K562 (cell line): ENCODE results near the gene ODF4. TPM values are rescaled to one million over a fixed set of nuclear protein-coding genes. Genes with fewer than 3 reads are reported as not detected.

ENCODE experiments used
- BCOR ChIP-seq: fragments of 450-650 bp; IDR thresholded peaks from 2 replicates; pipeline ENCODE4 v1.6.1; 2016
- CBFA2T3 ChIP-seq: fragments of 450-650 bp; IDR thresholded peaks from 2 replicates; pipeline ENCODE4 v1.6.1; 2017
- DNMT1 ChIP-seq: fragments of 450-650 bp; IDR thresholded peaks from 2 replicates; pipeline ENCODE4 v1.6.1; 2016; ENCODE audit warnings: antibody characterized with exemption, mild to moderate bottlenecking
- GABPA ChIP-seq: fragments of 200-800 bp; sonication (Bioruptor generic); conservative IDR thresholded peaks from 2 replicates; pipeline ENCODE4 v1.6.1; 2016; ENCODE audit warnings: low read depth, missing genetic modification characterization, missing compliant biosample characterization
- HBP1 ChIP-seq: fragments of 450-650 bp; formaldehyde crosslinking; IDR thresholded peaks from 2 replicates; pipeline ENCODE4 v1.4.0; 2022; ENCODE audit warnings: missing genetic modification characterization
- ID3 ChIP-seq, 2 experiments: fragments of 250-450 bp in 1 of 2; fragments of 450-650 bp in 1 of 2; sonication (Bioruptor Pico) in 1 of 2; IDR thresholded peaks; 2 replicates each; pipeline versions ENCODE4 v1.6.1 to v1.8.0; 2016 to 2021; ENCODE audit warnings: mild to moderate bottlenecking in 2 of 2, moderate library complexity in 2 of 2, missing compliant biosample characterization in 1 of 2, missing genetic modification characterization in 1 of 2
- KHSRP ChIP-seq: fragments of 450-650 bp; IDR thresholded peaks from 2 replicates; pipeline ENCODE4 v1.6.1; 2017
- NFYB ChIP-seq: IDR thresholded peaks from 2 replicates; pipeline ENCODE4 v1.6.1; 2011; ENCODE audit warnings: mild to moderate bottlenecking, moderate library complexity; ENCODE audit not compliant: insufficient read length; ENCODE audit errors: extremely low read depth
- NR2F6 ChIP-seq: fragments of 450-650 bp; formaldehyde crosslinking; IDR thresholded peaks from 2 replicates; pipeline ENCODE4 v1.4.0; 2020; ENCODE audit warnings: mild to moderate bottlenecking
- POLR2B ChIP-seq: fragments of 450-650 bp; IDR thresholded peaks from 2 replicates; pipeline ENCODE4 v1.6.1; 2018; ENCODE audit warnings: low read depth; ENCODE audit not compliant: partially characterized antibody
- RBM25 ChIP-seq: fragments of 200-400 bp; formaldehyde crosslinking; IDR thresholded peaks from 2 replicates; pipeline ENCODE4 v1.6.1; 2018; ENCODE audit warnings: low read length, low read depth, moderate library complexity; ENCODE audit not compliant: severe bottlenecking
- SMAD4 ChIP-seq: fragments of 250-450 bp; sonication (Bioruptor Pico); conservative IDR thresholded peaks from 2 replicates; pipeline ENCODE4 v1.8.0; 2021; ENCODE audit warnings: inconsistent platforms, mild to moderate bottlenecking, moderate library complexity
- SMARCB1 ChIP-seq: IDR thresholded peaks from 2 replicates; pipeline ENCODE4 v1.6.1; 2011; ENCODE audit warnings: improper control_type of control experiment, low read depth; ENCODE audit not compliant: insufficient read length
- ZFP36 ChIP-seq: fragments of 150-350 bp; IDR thresholded peaks from 2 replicates; pipeline ENCODE4 v1.6.1; 2018; ENCODE audit warnings: low read length, low read depth; ENCODE audit not compliant: partially characterized antibody
- ZFPM2 ChIP-seq: fragments of 250-450 bp; sonication (Bioruptor Pico); IDR thresholded peaks from 2 replicates; pipeline ENCODE4 v1.5.1; 2022; ENCODE audit warnings: mild to moderate bottlenecking
- ZFX ChIP-seq: sonication (generic); formaldehyde crosslinking; IDR thresholded peaks from 2 replicates; pipeline ENCODE4 v1.8.0; 2022; ENCODE audit warnings: mild to moderate bottlenecking, missing genetic modification reagents, moderate library complexity
- ZNF263 ChIP-seq: sonication (generic); formaldehyde crosslinking; IDR thresholded peaks from 2 replicates; pipeline ENCODE4 v1.8.0; 2022; ENCODE audit warnings: mild to moderate bottlenecking, missing genetic modification reagents, borderline replicate concordance
- ZNF274 ChIP-seq: IDR thresholded peaks from 2 replicates; pipeline ENCODE4 v1.6.1; 2011; ENCODE audit warnings: low read depth, mild to moderate bottlenecking, low read length, moderate library complexity, borderline replicate concordance
- ZNF324 ChIP-seq: fragments of 250-450 bp; sonication (Bioruptor Pico); IDR thresholded peaks from 2 replicates; pipeline ENCODE4 v1.4.0; 2020; ENCODE audit warnings: mild to moderate bottlenecking
- ZNF444 ChIP-seq: fragments of 250-450 bp; sonication (Bioruptor Pico); IDR thresholded peaks from 2 replicates; pipeline ENCODE4 v1.4.0; 2020; ENCODE audit warnings: mild to moderate bottlenecking, moderate library complexity
- polyA plus RNA-seq, 8 experiments: library from polyadenylated mRNA; depleted of rRNA in 4 of 8; stranded (reverse) in 5 of 8; unstranded in 3 of 8; fragments of >200 nt; fragmentation: Nextera tagmentation in 2 of 8; fragmentation: Illumina TruSeq in 1 of 8; extraction: Ambion mirVana in 2 of 8; extraction: Trizol in 1 of 8; gene quantifications; 2 replicates each; pipeline versions ENCODE4 v1.2.1 to v1.2.3, GENCODE V29; 2011 to 2014; ENCODE audit warnings: inconsistent platforms in 1 of 8, missing spikeins in 1 of 8
- total RNA-seq, 7 experiments: library from RNA; depleted of rRNA in 6 of 7; stranded (reverse); fragments of >200 nt in 6 of 7; fragmentation: Illumina TruSeq in 2 of 7; extraction: Trizol in 2 of 7; gene quantifications; 2 replicates each; pipeline versions ENCODE4 v1.2.1 to v1.2.3, GENCODE V29; 2011 to 2021; ENCODE audit warnings: low replicate concordance in 1 of 7
- TF ChIP-seq, protein P1 (sequence below): sonication (generic); formaldehyde crosslinking; IDR thresholded peaks from 2 replicates; pipeline ENCODE4 v1.8.0; 2023; ENCODE audit warnings: mild to moderate bottlenecking, missing genetic modification reagents
- TF ChIP-seq, protein P2 (sequence below): fragments of 250-450 bp; sonication (Bioruptor Pico); IDR thresholded peaks from 2 replicates; pipeline ENCODE4 v1.5.1; 2021; ENCODE audit warnings: mild to moderate bottlenecking
- TF ChIP-seq, protein P3 (sequence below): fragments of 200-800 bp; sonication (Bioruptor generic); IDR thresholded peaks from 2 replicates; pipeline ENCODE4 v1.6.1; 2017; ENCODE audit warnings: missing genetic modification characterization, missing compliant biosample characterization

The ODF4 gene
- total and polyA plus RNA-seq, 9 of the 15 experiments (the other 6 are each of a cell fraction or from before 2014, with no cell fraction given) = not detected

- TF ChIP-seq RBM25 (peak; percentile 74), ZFX (CRISPR knock-in tag) (peak; percentile 29; the same call in 1 of the 2 replicates), ZNF324 (CRISPR knock-in tag) (no peak), DNMT1 (no peak), ZNF263 (CRISPR knock-in tag) (no peak), BCOR (peak; percentile 53; the same call in 1 of the 2 replicates), ZNF444 (CRISPR knock-in tag) (no peak), NR2F6 (no peak), POLR2B (no peak), SMAD4 (CRISPR knock-in tag) (no peak), CBFA2T3 (peak; percentile 25; the same call in 1 of the 2 replicates), ZFP36 (peak; percentile 81), ZFPM2 (CRISPR knock-in tag) (no peak), ID3 (CRISPR knock-in tag; IDR thresholded peaks at IDR 0.05) (no peak), ID3 (tag; IDR thresholded peaks at IDR 0.05) (no peak), GABPA (tag) (no peak), NFYB (no peak), HBP1 (CRISPR knock-in tag) (no peak), SMARCB1 (no peak), KHSRP (no peak), ZNF274 (no peak)
- TF ChIP-seq, protein P1, sequence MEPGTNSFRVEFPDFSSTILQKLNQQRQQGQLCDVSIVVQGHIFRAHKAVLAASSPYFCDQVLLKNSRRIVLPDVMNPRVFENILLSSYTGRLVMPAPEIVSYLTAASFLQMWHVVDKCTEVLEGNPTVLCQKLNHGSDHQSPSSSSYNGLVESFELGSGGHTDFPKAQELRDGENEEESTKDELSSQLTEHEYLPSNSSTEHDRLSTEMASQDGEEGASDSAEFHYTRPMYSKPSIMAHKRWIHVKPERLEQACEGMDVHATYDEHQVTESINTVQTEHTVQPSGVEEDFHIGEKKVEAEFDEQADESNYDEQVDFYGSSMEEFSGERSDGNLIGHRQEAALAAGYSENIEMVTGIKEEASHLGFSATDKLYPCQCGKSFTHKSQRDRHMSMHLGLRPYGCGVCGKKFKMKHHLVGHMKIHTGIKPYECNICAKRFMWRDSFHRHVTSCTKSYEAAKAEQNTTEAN = no peak
- TF ChIP-seq, protein P2, sequence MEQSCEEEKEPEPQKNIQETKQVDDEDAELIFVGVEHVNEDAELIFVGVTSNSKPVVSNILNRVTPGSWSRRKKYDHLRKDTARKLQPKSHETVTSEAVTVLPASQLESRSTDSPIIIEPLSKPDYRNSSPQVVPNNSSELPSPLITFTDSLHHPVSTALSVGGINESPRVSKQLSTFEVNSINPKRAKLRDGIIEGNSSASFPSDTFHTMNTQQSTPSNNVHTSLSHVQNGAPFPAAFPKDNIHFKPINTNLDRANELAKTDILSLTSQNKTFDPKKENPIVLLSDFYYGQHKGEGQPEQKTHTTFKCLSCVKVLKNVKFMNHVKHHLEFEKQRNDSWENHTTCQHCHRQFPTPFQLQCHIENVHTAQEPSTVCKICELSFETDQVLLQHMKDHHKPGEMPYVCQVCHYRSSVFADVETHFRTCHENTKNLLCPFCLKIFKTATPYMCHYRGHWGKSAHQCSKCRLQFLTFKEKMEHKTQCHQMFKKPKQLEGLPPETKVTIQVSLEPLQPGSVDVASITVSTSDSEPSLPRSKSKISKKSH = no peak
- TF ChIP-seq, protein P3, sequence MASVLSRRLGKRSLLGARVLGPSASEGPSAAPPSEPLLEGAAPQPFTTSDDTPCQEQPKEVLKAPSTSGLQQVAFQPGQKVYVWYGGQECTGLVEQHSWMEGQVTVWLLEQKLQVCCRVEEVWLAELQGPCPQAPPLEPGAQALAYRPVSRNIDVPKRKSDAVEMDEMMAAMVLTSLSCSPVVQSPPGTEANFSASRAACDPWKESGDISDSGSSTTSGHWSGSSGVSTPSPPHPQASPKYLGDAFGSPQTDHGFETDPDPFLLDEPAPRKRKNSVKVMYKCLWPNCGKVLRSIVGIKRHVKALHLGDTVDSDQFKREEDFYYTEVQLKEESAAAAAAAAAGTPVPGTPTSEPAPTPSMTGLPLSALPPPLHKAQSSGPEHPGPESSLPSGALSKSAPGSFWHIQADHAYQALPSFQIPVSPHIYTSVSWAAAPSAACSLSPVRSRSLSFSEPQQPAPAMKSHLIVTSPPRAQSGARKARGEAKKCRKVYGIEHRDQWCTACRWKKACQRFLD = no peak
Observed at GRCh38 chr17:8292639-8293395, 46.8 kb upstream of the ODF4 start (continued).
